Cardiac muscle cell (in vitro differentiated cells and primary cell): ENCODE data around the gene PRSS53. TPM values are rescaled to one million over a fixed set of nuclear protein-coding genes. Genes with fewer than 3 reads are reported as not detected.
"Not testable (repeated sequence)": the region's sequence is repeated elsewhere in the genome, so short reads cannot be mapped to it uniquely, and the experiment has no call there.

ENCODE experiments used
- DNase-seq, 2 donors: peaks; one replicate each; pipeline versions ENCODE4 v3.0.0 to v3.0.0-alpha.2; 2010 to 2017; ENCODE audit warnings: low read depth in 1 of 2, low spot score in 1 of 2
- H3K27ac ChIP-seq: fragments of 200-600 bp; sonication (generic); 2 replicates; pipeline ENCODE4 v1.5.1; 2016
- H3K27me3 ChIP-seq: fragments of 200-600 bp; sonication (generic); 2 replicates; pipeline ENCODE4 v1.6.0; 2016; ENCODE audit warnings: control low read depth
- H3K36me3 ChIP-seq: fragments of 200-600 bp; sonication (generic); 2 replicates; pipeline ENCODE4 v1.5.1; 2016; ENCODE audit warnings: control low read depth
- H3K4me1 ChIP-seq: fragments of 200-600 bp; sonication (generic); 2 replicates; pipeline ENCODE4 v1.8.1; 2017; ENCODE audit warnings: low read depth, mild to moderate bottlenecking, mixed run types
- H3K4me3 ChIP-seq: fragments of 200-600 bp; sonication (generic); 2 replicates; pipeline ENCODE4 v1.5.1; 2016; ENCODE audit warnings: mild to moderate bottlenecking
- H3K9me3 ChIP-seq: fragments of 200-600 bp; sonication (generic); 2 replicates; pipeline ENCODE4 v1.5.1; 2017; ENCODE audit warnings: low read depth, mild to moderate bottlenecking, control low read depth
- polyA plus RNA-seq: library from polyadenylated mRNA; unstranded; fragments of >200 nt; fragmentation: Nextera tagmentation; extraction: Ambion mirVana; gene quantifications from 2 replicates; pipeline ENCODE4 v1.2.1, GENCODE V29; 2016
- total RNA-seq: library from RNA; depleted of rRNA; stranded (reverse); fragments of >200 nt; gene quantifications from 2 replicates; pipeline ENCODE4 v1.2.3, GENCODE V29; 2016
- TF ChIP-seq, protein P1 (sequence below): IDR thresholded peaks from 2 replicates; pipeline ENCODE4 v1.5.1; 2012; ENCODE audit warnings: low read depth, mild to moderate bottlenecking, low read length

PRSS53 gene
- total RNA-seq (2.7 and 5.8 TPM in 2 replicates), polyA plus RNA-seq (0.35 and 0.94 TPM in 2 replicates)

DNA sequence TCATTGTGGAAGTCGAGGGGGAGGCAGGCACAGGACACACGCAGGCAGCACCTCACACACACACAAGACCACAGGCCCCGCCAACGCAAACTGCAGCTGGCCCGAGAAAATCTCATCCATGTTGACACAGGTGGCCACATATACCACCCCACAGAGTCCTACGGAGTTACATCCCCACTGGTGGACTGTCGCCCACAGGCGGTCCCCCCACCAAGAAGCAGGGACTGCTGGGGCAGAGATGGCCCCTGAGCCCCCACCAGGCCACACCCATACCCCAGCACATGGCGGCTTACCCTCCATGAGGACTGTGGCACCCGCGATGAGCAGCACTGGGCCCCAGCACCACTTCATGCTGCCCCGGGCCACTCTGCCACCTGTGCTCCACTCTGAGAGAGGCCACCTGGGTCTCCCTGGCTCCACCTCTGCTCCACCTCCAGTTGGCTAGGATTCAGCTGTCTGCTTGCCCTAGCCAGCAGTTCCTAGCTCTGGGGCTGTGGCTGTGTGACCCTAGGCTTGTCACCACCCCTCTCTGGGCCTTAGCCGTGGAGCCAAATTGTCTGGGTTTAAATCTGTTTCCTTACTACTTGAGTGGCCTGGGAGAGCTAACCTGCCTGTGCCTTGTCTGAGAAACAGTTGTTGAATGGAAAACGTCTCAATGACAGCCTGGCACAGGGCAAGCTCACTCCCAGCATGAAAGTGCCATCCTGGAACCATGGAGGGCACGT lies at the start of gene PRSS53:
Gene PRSS53, minus strand, starts transcription at position 485 of the 725 bp plus-strand sequence. Its CDS starts 134 bp downstream, at position 351.
- no peak within 1 kb of the TSS for H3K4me3 ChIP-seq
- no peak for DNase-seq
- H3K4me1 ChIP-seq, result peaks cover 4% of the 10 kb centered on the region
- no peaks in the 10 kb centered on the region for H3K9me3 ChIP-seq
- TF ChIP-seq, protein P1, sequence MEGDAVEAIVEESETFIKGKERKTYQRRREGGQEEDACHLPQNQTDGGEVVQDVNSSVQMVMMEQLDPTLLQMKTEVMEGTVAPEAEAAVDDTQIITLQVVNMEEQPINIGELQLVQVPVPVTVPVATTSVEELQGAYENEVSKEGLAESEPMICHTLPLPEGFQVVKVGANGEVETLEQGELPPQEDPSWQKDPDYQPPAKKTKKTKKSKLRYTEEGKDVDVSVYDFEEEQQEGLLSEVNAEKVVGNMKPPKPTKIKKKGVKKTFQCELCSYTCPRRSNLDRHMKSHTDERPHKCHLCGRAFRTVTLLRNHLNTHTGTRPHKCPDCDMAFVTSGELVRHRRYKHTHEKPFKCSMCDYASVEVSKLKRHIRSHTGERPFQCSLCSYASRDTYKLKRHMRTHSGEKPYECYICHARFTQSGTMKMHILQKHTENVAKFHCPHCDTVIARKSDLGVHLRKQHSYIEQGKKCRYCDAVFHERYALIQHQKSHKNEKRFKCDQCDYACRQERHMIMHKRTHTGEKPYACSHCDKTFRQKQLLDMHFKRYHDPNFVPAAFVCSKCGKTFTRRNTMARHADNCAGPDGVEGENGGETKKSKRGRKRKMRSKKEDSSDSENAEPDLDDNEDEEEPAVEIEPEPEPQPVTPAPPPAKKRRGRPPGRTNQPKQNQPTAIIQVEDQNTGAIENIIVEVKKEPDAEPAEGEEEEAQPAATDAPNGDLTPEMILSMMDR, result no peak
- H3K27ac ChIP-seq, result no peak within 1 kb of the TSS
- no peaks in the 10 kb centered on the region for H3K36me3 ChIP-seq
- H3K27me3 ChIP-seq, result no peaks in the 10 kb centered on the region

DNA sequence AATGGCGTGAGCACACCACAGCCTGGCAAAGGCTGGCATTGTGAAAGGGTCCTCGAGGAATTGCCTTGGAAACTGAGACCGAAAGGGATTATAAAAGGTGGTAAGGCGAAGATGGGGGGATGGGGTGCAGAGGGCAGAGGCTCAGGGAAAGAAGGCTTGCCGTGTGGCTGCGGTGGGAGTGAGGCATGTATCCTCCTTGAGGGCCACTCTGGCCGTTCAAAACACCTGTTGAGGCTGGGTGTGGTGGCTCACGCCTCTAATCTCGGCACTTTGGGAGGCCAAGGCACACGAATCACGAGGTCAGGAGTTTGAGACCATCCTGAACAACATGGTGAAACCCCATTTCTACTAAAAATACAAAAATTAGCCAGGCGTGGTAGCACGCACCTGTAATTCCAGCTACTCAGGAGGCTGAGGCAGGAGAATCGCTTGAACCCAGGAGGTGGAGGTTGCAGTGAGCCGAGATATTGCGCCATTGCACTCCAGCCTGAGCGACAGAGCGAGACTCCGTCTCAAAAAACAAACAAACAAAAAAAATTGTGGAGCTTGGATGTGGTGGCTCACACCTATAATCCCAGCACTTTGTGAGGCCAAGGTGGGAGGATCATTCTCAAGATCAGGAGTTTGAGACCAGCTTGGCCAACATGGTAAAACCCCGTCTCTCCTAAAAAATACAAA lies 48.2 kb upstream of the PRSS53 start:
- not testable (repeated sequence) for H3K27ac ChIP-seq, H3K27me3 ChIP-seq, DNase-seq, H3K9me3 ChIP-seq, H3K36me3 ChIP-seq, H3K4me3 ChIP-seq
- peaks cover 14% of the 10 kb centered on the region for H3K4me1 ChIP-seq

DNA sequence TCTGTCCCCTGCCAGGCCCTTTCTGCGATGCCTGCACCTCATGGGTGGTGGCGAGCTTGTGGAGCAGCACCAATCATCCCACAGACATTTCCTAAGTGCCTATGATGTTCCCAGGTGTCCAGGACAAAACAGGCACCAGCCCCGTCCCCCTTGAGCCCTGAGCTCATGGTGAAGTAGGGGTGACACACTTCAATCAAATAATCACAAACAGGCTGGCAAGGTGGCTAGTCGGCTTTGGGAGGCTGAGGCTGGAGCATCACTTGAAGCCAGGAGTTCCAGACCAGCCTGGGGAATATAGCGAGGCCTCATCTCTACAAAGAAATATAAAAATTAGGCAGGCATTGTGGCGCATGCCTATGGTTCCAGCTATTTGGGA lies 47.5 kb upstream of the PRSS53 start:
- no peak overlapping the region for H3K27ac ChIP-seq
- DNase-seq, result no peak
- no peaks in the 10 kb centered on the region for H3K27me3 ChIP-seq
- peaks cover 7% of the 10 kb centered on the region for H3K4me1 ChIP-seq
- H3K9me3 ChIP-seq, result no peaks in the 10 kb centered on the region
- peaks cover 1% of the 10 kb centered on the region for H3K36me3 ChIP-seq
- no peak overlapping the region for H3K4me3 ChIP-seq
- TF ChIP-seq, protein P1, result no peak

DNA sequence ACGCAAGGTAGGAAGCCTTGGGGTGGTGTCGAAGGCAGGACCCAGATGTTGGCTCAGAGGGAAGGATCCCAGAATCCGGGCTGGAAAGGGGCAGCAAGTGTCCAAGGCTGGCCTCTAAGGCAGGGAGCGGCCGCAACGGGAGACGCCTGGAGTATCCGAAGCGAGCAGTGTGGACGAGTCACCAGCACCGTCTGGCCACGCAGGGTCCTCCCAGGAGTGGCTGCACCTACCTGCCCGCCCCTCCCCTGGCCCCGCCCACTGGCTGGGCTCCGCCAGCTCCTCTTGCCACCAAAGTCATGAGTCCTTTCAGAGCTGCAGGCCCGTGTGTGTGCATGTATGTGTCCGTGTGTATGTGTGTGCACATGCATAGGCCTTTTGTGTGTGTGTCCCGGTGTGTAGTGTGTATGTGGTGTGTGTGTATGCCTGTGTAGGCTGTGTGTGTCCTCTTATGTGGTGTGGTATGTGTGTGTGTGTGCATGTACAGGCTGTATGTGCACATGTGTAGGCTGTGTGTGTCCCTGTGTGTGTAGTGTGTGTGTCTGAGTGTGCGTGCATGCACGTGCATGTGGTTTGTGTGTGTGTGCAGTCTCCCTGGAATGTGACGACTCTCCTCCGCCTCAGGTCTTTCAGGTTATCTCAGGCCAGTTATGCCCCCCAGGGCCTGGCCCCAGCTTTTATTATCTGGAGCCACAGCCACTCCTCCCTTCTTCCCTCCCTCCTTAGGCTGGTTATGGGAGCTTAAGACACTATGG lies 47.0 kb upstream of the PRSS53 start, which contains the start of gene PRSS8:
Gene PRSS8, minus strand, starts transcription at position 193 of the 752 bp plus-strand sequence. CDS start 229 bp downstream, outside the sequence.
- H3K36me3 ChIP-seq, result peaks cover 5% of the 10 kb centered on the region
- no peak within 1 kb of the TSS for H3K27ac ChIP-seq
- peaks cover 7% of the 10 kb centered on the region for H3K4me1 ChIP-seq
- H3K4me3 ChIP-seq, result peak within 1 kb of the TSS; percentile 19
- H3K27me3 ChIP-seq, result no peaks in the 10 kb centered on the region
- peak in 1 of 2 donors; percentile 40 for DNase-seq
- no peaks in the 10 kb centered on the region for H3K9me3 ChIP-seq
- TF ChIP-seq, protein P1, result no peak

DNA sequence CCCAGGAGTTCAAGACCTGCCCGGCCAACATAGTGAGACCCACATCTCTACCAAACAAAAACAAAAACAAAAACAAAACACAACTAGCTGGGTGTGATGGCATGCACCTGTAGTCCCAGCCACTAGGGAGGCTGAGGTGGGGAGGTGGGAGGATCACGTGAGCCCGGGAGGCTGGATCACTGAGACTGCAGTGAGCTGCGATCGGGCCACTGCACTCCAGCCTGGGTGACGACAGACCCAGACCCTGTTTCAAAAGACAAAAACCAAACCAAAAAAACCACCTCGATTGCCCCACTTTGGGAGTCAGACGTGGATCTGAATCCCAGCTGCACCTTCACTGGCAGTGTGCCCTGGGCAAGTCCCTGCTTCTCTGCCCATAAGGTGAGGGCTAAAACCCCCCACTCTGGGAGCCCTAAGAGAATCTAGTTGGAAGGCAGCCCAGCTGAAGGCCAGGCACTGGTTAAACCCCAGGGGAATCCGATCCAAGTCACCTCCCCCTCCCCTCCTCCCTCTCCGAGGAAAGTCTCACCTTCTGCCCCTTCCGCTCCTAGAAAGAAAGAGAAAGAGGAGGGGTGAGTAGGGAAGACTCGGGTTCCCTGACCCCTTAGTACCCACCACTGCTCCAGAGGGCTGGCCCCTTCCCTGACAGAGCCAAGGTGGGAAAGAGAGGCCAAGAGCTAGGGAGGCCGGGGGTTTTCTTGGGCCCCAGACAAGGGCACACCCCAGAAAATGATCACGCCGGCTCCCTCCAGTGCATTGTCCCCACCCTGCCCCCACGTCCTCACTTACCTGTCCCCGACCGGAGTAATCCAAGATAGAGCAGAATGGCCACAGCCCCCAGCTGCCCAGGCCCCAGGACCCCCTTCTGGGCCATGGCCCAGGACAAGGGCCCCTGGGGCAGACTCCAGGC lies 46.1 kb upstream of the PRSS53 start:
- H3K27me3 ChIP-seq, result no peaks in the 10 kb centered on the region
- DNase-seq, result peak; percentile 27 to 52
- no peaks in the 10 kb centered on the region for H3K9me3 ChIP-seq
- peak overlapping the region; percentile 19 for H3K4me3 ChIP-seq
- no peak overlapping the region for H3K27ac ChIP-seq
- TF ChIP-seq, protein P1, result no peak
- peaks cover 13% of the 10 kb centered on the region for H3K36me3 ChIP-seq
- H3K4me1 ChIP-seq, result peaks cover 7% of the 10 kb centered on the region
